Fibroblast of peridontal ligament (primary cell): ENCODE data around the gene NR0B1.

Experiments used
- DNase-seq: peaks from one replicate; pipeline ENCODE4 v3.0.0-alpha.2; 2010; ENCODE audit errors: extremely low read depth

NR0B1 gene, protein sequence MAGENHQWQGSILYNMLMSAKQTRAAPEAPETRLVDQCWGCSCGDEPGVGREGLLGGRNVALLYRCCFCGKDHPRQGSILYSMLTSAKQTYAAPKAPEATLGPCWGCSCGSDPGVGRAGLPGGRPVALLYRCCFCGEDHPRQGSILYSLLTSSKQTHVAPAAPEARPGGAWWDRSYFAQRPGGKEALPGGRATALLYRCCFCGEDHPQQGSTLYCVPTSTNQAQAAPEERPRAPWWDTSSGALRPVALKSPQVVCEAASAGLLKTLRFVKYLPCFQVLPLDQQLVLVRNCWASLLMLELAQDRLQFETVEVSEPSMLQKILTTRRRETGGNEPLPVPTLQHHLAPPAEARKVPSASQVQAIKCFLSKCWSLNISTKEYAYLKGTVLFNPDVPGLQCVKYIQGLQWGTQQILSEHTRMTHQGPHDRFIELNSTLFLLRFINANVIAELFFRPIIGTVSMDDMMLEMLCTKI

DNA sequence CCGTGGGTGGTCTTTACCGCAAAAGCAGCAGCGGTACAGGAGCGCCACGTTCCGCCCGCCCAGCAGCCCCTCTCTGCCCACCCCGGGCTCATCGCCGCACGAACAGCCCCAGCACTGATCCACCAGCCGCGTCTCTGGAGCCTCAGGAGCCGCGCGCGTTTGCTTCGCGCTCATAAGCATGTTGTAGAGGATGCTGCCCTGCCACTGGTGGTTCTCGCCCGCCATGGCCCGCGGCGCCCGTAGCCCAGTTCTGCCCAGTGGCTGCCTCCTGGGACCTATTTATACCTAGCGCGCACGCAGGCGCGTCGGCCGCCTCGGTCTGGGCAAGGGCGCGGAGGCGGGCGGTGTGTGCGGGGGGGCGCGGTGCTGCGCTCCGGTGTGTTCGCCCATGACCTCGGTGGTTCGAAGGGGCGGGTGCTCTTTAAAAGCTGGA, at the start of gene NR0B1:
Gene NR0B1 (minus strand): TSS at position 252 of the 433 bp plus-strand sequence. CDS start 27 bp downstream, at position 225.
- DNase-seq, result no peak

DNA sequence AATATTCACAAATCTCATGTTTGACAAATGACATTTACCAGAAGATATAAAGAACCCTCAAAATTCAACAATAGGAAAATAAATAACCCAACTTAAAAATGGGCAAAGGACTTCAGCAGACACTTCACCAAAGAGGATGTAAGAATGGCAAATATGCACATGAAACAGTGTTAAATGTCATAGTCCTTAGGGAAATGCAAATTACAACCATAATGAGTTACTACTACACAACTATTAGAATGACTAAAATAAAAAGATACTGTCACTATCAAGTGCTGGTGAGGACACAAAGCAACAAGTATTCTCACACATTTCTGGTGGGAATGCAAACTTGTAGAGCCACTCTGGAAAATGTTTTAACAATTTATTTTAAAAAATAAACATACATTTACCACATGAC, 40.8 kb upstream of the NR0B1 start:
- no peak for DNase-seq

DNA sequence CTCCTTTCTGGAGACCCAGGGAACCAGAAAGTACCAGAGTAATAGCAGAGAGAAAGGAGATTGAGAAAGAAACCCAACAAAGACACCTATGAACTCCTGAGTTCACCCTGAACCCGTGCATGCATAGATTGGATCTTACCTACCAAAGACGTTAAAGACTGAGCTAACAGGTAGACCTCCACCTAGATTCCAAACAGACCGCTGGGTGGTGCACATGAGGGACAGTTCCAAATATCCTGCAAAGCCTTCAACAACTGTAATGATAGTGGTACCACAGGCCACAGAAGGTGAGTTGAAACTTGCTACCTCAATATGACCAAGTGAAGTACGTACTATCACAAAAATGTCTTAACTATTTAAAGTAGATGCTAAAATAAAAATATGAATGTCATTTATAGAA, 34.0 kb upstream of the NR0B1 start:
- DNase-seq, result no peak

DNA sequence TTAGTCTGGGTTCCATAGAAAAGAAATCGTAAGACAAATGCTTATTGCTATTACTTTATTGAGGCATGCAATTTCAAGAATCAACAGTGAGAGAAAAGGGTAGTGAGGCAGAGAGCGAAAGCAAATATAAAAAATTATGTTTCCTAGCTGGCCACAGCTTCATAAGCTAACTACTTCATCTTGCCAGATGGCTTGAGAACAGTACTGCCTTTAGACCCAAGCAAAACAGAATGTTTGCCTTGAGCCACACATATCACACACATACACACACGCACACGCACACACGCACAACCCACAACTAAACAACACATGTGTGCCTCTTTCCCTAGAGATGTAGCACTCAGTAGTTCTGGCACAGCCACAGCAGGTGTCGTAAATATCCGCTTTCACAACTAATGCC, 31.6 kb upstream of the NR0B1 start:
- DNase-seq, result no peak

DNA sequence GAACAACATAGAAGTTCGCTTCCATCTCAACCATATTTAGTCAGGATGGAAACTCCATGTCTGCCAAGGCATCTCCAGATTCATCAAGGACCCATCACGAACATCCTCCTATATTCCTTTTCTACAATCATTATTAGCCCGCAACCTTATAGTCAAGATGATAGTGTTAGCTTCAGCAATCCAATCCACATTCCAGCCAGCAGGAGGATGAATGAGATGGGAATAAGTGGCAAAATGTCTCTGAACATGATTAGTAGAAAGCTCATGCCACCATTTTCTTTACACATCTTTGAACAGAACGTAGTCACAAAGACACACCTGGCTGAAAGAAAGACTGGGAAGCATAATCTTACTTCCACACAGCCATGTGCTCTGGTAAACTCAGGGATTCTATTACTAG, 18.6 kb upstream of the NR0B1 start:
- no peak for DNase-seq

DNA sequence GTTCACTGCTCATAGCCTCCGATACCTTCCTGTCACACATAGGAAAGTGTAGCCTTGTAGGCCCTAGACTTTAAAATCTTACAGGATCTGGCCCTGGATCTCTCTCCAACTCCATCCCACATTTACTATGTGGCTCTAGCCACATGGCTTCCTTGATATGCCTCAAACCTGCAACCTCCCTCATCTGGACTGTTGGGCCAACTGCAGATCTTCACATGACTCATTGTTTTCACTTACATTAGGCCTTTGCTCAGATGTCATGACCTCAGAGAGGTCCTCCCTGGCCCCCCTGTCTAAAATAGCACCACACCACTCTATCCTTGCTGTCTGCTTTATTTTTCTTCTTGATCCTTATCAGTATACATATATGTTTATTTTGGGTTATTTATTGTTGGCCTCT, 8.1 kb upstream of the NR0B1 start:
- no peak for DNase-seq

DNA sequence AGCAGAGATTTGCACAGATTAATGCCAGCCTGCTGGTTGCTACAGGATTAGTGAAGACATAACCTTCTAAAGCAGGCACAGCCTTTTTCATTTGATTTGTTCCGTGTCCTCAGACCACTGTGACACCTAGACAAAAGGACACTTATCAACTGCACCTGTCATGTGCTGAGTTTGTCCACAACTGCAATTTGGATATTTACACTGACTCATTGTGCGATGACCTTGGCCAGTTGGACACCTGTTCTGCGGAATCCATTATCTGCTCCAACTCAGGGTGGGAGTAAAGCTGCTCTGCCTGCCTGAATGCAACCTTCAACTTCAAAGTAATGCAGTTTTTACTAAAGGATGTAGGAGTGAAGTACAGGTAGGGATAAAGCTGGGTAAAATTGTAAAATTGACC, 4.1 kb upstream of the NR0B1 start:
- DNase-seq, result no peak

DNA sequence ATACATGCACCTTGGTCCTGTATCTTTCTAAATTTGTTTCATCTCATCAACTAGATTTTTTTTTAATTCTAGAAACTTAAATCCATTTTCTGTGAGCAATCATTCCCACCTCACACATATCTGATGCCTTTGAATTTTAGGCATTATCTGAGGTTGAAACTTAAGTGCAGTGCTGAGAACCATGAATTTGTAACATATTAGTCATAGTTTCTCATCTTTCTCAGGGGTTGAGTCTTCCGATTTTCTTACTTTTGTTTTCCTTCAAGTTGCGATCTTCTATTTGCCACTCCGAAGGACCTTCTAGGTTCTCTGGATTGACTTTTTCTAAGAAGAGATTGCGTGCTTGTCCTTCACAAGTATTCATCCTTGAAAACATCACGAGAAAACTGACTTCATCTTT, 3.7 kb upstream of the NR0B1 start:
- no peak for DNase-seq

DNA sequence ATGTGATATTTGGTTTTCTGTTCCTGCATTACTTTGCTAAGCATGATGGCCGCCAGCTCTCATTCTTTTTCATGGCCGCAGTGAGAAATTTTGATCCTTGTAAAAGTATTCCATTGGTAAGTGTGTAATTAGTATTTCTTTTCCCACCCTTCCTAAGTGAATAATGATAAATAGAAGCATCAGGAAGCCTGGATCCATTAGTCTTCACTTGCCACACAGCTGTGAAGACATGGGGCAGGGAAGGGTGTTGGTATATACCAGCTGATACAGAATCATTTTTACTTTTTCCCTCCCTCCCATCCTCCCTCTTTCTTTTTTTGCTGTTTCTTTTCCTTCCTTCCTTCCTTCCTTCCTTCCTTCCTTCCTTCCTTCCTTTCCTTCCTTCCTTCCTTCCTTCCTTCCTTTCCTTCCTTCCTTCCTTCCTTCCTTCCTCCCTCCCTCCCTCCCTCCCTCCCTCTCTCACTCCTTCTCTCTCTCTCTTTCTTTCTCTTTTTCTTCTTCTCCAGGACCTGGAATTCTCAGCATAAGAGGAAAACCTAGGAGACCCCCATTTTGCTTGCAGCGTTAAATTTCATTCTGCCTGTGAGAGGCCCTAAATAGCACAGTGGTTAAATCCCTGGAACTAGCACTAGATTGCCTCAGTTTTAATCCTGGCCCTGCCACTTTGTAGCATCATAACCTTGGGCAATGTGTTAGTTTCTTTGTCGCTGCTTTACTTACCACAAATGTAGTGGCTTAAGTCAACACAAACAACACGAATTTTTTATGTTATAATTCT, 1.4 kb upstream of the NR0B1 start:
- no peak for DNase-seq

DNA sequence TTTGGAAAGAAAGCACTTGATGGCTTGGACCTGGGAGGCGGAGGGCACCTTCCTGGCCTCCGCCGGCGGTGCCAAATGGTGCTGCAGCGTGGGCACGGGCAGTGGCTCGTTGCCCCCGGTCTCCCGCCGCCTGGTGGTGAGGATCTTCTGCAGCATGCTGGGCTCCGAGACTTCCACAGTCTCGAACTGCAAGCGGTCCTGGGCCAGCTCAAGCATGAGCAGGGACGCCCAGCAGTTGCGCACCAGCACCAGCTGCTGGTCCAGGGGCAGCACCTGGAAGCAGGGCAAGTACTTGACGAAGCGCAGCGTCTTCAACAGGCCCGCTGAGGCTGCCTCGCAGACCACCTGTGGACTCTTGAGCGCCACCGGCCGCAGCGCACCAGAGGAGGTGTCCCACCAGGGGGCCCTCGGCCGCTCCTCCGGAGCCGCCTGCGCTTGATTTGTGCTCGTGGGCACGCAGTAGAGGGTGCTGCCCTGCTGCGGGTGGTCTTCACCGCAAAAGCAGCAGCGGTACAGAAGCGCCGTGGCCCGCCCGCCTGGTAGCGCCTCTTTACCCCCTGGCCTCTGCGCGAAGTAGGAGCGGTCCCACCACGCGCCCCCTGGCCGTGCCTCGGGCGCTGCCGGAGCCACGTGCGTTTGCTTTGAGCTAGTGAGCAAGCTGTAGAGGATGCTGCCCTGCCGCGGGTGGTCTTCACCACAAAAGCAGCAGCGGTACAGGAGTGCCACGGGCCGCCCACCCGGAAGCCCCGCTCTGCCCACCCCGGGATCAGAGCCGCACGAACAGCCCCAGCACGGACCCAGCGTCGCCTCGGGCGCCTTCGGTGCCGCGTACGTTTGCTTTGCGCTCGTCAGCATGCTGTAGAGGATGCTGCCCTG, 689 bp downstream of the NR0B1 start:
- DNase-seq, result no peak

DNA sequence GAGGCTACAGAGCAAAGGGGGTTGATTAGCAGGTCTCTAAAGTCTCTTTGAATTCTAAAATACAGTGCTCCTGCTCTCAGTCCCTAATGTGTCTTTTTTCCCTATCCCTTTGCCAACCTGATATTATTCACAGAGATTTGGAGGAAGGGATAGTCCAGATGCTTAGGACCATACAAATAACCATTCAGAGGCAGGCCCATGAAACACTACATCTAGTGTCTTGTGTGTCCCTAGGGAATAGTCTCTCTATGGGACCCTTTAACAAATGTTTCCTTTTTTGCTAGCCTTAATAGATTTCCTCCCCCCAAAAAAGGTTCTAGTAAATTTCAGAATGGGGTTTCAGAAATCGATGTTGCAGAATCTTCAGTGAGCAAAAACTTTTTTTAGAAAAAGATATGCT, 1.7 kb downstream of the NR0B1 start:
- DNase-seq, result no peak

DNA sequence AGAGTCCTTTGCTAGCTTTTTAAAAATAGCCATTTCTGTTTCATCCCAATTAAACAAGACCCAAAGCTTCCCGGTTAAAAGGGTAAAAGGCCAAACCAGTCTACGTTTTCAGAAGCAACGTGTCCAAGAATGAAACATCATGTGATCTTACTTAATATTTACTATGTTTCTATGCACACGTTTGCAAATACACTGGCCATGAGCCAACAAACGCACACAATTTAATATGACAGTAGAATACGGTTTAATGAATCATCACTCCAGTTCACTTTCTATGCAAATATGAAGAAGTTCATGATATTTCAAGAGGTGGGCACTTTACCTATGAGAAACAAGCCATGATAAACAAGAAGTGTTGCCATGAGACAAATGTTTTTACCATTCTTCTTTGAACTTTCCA, 4.3 kb downstream of the NR0B1 start:
- no peak for DNase-seq

DNA sequence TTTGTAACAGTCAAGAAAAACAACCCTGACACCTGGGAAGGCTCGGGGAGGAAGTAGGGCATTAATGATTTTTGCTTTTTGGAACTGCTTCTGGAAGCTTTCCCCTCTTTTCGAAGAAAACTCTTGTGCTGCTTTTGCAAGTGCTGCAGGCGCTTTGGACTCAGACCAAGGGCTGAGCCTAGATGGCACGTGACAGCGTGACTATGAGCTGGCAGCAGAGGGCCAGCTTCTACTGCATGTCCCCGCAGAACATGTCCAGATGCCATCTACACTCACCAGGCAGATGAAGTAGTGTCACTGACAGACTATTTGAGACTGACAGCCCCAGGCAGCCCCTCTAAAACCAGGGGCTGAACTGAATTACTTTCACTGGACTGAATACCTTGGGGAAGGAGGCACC, 6.2 kb downstream of the NR0B1 start:
- DNase-seq, result no peak

DNA sequence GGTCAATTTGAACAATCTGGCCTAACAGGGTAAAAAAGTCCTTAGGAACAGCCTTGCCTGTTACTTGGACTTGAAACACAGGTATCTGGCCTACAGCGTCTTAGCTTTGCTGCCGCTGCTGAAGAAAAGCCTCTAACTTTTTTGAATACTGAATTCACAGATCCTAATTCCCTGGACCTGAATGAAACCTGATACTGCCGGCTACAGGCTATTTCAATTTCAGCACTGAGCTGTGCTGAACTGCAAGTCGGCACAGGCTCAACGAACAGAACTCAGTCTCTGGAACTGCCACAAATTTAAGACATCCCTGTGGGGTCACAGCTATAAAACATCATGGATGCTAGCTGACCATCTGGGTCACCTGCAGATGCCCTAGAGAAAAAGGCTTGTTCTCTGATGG, 7.2 kb downstream of the NR0B1 start:
- peak; percentile 40 for DNase-seq

DNA sequence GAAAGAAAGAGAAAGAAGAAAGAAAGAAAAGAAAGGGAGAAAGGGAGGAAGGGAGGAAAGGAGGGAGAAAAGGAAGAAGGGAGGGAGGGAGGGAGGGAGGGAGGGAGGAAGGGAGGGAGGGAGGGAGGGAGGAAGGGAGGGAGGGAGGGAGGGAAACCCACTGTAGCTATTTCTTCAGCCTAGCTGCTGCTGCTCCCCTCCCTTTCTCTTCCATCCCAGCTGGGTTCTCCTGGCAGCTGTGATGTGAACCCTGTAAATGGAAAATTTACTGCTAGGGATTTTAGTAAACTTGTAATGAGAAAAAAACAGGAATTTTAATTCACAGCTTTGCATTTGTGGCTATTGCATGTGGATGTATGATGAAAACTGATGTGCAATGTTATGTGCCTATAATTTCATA, 8.0 kb downstream of the NR0B1 start:
- DNase-seq, result no peak

DNA sequence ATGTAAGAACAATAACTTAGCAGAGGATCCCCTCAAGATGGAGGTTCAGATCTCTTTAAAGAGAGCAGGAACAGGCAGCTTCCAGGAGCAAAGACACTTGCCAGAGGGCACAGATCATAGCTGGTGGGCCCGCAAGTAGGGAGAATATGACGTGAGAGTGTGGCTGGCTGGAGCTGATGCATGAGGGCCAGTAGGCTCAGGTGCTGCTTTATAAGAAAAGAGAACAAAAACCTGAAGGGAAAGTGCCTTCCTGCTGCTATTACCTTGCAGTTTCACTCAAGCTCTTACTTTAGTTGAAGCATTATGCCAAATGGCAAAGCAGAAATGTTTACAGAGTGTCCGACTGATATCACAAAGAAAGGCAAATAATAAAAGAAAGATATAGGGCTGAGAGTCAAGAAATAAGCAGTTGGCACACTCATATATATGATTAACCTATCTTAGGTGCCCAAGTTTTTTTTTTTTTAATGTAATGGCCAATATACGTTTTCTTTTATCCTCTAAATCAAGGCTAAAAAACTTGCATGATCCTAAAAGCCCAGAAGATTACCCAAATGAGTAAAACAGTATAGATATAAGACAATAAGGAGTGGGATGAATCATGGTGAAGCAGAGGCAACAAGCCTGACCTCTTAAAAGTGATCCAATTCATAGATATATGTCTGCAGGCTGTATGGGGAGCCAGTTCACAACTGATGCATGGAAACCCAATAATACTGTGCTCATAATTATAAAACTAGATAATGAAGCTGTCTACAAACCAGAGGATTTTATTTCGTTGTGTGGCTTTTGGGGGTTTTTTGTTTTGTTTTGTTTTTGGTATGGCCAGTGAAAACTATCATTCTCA, 12.6 kb downstream of the NR0B1 start:
- DNase-seq, result no peak

DNA sequence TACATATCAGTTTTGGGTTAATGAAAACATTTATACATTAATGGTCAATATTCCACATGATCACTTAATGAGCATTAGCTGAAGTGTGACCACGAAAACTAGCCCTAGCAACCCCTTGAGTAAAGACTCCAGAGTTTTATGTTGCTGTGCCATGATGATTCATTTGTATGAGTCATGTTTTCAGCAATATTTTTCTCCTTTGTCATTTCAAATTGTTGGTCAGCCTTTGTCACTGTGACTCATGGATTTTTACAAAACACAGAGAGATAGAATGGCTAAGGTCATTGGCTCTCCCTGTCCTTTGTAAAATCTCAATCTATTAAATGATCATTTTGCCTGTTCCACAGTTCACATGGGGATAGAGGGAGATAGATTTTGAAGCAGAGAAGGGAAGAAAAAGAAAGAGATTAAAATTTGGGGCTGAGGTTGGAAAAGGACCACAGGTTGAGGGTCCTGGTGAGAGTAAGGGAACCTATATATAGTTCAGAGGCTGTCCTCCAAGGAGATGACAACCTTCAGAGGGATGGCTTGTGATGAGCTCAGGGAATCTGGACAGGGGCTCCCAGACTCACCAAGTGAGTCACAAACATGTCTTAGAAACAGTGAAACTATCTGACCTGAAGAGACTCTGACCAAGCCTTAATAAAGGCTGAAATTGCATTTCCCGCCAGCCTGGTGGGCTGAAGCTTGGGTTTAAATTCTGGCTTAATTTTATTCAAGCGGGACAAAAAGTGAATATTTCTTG, 25.6 kb downstream of the NR0B1 start:
- peak; percentile 93 for DNase-seq

DNA sequence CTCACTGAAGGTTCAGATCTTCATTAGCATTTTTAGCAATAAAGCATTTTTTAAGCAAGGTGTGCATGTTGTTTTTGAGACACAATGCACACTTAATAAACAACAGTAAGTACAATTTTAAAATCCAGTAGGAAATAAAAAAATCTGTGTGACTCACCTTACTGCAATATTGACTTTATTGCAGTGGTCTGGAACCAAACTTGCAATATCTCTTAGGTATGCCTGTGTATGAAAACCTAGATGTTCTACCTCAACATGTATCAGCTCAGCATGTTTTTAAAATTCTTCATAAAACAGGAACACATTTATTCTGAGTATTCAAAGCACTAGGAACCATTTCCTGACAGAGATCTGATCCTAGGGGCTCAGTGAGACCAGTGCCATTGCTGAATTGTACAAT, 26.7 kb downstream of the NR0B1 start:
- no peak for DNase-seq

DNA sequence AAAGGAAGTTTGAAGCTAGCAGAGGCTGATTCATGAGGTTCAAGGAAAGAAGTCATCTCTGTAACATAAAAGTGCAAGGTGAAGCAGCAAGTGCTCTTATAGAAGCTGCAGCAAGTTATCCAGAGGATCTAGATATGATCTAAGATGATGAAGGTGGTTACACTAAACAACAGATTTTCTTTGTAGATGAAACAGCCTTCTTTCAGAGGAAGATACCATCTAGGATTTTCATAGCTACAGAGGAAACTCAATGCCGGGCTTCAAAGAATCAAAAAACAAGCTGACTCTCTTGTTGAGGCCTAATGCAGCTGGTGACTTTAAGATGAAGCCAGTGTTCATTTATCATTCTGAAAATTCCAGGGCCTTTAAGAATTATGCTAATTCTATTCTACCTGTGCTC, 28.8 kb downstream of the NR0B1 start:
- DNase-seq, result no peak

DNA sequence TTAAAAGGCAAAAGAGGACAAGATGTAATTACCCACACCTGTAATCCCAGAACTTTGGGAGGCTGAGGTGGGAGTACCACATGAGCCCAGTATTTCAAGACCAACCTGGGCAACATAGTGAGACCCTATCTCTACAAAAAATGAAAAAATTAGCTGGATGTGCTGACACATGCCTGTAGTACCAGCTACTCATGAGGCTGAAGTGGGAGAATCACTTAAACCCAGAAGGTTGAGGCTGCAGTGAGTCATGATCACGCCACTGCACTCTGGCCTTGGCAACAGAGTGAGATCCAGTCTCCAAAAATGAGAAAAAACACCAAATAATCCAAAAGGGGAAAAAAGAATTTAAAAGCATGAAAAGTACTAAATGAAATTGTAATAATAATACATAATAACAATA, 30.8 kb downstream of the NR0B1 start:
- DNase-seq, result peak; percentile 57
